Bronchial epithelial cell (primary cell): Measurements from ENCODE around the gene SERPINB1. TPM values are rescaled to one million over a fixed set of nuclear protein-coding genes. Genes with fewer than 3 reads are reported as not detected.

Experiments used
- DNase-seq: peaks from one replicate; pipeline ENCODE4 v3.0.0-alpha.2; 2010; ENCODE audit warnings: low read depth
- FAIRE-seq: peaks from 2 replicates; lab custom pipeline; 2011; peaks lifted over from hg19 to GRCh38; lab: Jason Lieb, UNC
- H3K27me3 ChIP-seq: 2 replicates; pipeline ENCODE4 v1.5.1; 2011; ENCODE audit warnings: low read length; ENCODE audit not compliant: control insufficient read depth, insufficient read depth
- H3K36me3 ChIP-seq: 2 replicates; pipeline ENCODE4 v1.5.1; 2011; ENCODE audit warnings: low read length; ENCODE audit not compliant: control insufficient read depth, insufficient read depth
- H3K4me3 ChIP-seq: 2 replicates; pipeline ENCODE4 v1.5.1; 2011; ENCODE audit warnings: mild to moderate bottlenecking, low read depth, low read length, control low read depth
- CTCF ChIP-seq: IDR thresholded peaks from 2 replicates; pipeline ENCODE4 v1.5.1; 2011; ENCODE audit warnings: mild to moderate bottlenecking, moderate library complexity, low read length, control low read depth, inconsistent platforms; ENCODE audit not compliant: insufficient read depth, severe bottlenecking
- total RNA-seq: library from RNA; depleted of rRNA; stranded (reverse); fragments of >200 nt; gene quantifications from 2 replicates; pipeline ENCODE4 v1.2.1, GENCODE V29; 2014

The SERPINB1 gene
- total RNA-seq, 1 donor from 2014 or later, result 142 TPM

GRCh38 chr6:2782825-2783187, 58.9 kb downstream of the SERPINB1 start:
- Histone ChIP-seq H3K4me3 (no peak overlapping the region), H3K36me3 (peaks cover 25% of the 10 kb centered on the region), H3K27me3 (no peaks in the 10 kb centered on the region)
- TF ChIP-seq CTCF, result no peak
- no peak for DNase-seq
- no peak for FAIRE-seq

GRCh38 chr6:2782356-2782708, 59.3 kb downstream of the SERPINB1 start:
- no peaks in the 10 kb centered on the region for H3K27me3 ChIP-seq
- no peak overlapping the region for H3K4me3 ChIP-seq
- peaks cover 24% of the 10 kb centered on the region for H3K36me3 ChIP-seq
- no peak for FAIRE-seq
- DNase-seq, result no peak
- TF ChIP-seq CTCF, result no peak

Other genes with a start within 250 kb of the SERPINB1 start
- gene MYLK4, start 90.9 kb downstream of the SERPINB1 start, total RNA-seq, result 0.13 and 0.26 TPM in 2 replicates
- 47.9 and 58.4 TPM in 2 replicates for gene WRNIP1, start 76.5 kb downstream of the SERPINB1 start, total RNA-seq
- 0.79 and 2.3 TPM in 2 replicates for gene SERPINB9, start 61.4 kb upstream of the SERPINB1 start, total RNA-seq
- 34.3 and 48.7 TPM in 2 replicates for gene SERPINB6, start 129.7 kb upstream of the SERPINB1 start, total RNA-seq
- gene NQO2, start 158.0 kb upstream of the SERPINB1 start, total RNA-seq, result 20.5 and 39.4 TPM in 2 replicates
- 12.6 and 17.4 TPM in 2 replicates for gene RIPK1, start 226.6 kb upstream of the SERPINB1 start, total RNA-seq